ENCODE data around the gene LRRK1. TPM values are rescaled to one million over a fixed set of nuclear protein-coding genes. Genes with fewer than 3 reads are reported as not detected.

LRRK1 gene
- total RNA-seq, 1 donor from 2014 or later, result 4.2 TPM

DNA sequence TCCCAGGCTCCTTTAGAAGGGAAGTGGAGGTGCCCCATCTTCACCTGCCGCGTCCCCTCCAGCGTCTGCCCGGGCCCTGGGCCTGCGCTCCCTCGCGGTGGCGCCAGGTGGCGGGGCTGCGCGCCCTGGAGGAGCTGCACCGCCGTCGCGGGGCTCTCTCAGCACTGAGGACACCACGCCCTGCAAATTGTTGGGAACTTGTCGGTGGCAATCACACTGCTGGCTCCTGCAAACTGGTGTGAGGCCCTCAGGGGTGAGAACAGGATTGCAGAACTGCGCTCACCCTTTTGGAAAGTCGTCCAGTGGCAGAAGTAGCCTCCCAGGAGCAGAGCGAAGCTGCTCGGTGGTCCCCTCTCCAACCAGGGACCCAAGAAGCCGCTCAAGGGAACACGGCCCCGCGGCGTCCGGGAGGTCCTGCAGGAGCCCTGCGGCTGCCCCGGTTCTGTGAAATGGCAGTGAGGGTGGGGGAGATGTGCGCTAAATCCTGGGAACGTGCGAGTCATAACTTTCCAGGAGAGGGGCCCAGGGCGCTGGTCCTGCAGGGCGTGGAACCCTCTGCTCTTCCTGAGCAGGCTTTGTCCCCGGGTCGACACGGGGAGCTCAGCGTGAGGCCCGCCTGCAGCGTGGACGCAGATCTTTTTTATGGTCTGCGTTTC lies 995 bp upstream of the LRRK1 start:
- DNase-seq (ENCODE audit: low read depth) (peak; percentile 68), FAIRE-seq (no peak)
- Histone ChIP-seq H3K4me3 (ENCODE audit: low read depth, low read length) (peak overlapping the region; percentile 83), H3K27me3 (ENCODE audit: control insufficient read depth, insufficient read depth, low read length) (no peaks in the 10 kb centered on the region), H3K36me3 (ENCODE audit: control insufficient read depth, insufficient read depth, low read length) (peaks cover 2% of the 10 kb centered on the region)
- TF ChIP-seq, protein P1, sequence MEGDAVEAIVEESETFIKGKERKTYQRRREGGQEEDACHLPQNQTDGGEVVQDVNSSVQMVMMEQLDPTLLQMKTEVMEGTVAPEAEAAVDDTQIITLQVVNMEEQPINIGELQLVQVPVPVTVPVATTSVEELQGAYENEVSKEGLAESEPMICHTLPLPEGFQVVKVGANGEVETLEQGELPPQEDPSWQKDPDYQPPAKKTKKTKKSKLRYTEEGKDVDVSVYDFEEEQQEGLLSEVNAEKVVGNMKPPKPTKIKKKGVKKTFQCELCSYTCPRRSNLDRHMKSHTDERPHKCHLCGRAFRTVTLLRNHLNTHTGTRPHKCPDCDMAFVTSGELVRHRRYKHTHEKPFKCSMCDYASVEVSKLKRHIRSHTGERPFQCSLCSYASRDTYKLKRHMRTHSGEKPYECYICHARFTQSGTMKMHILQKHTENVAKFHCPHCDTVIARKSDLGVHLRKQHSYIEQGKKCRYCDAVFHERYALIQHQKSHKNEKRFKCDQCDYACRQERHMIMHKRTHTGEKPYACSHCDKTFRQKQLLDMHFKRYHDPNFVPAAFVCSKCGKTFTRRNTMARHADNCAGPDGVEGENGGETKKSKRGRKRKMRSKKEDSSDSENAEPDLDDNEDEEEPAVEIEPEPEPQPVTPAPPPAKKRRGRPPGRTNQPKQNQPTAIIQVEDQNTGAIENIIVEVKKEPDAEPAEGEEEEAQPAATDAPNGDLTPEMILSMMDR (IDR thresholded peaks at IDR 0.05; ENCODE audit: insufficient read depth, low read length, severe bottlenecking), result peak; percentile 95

DNA sequence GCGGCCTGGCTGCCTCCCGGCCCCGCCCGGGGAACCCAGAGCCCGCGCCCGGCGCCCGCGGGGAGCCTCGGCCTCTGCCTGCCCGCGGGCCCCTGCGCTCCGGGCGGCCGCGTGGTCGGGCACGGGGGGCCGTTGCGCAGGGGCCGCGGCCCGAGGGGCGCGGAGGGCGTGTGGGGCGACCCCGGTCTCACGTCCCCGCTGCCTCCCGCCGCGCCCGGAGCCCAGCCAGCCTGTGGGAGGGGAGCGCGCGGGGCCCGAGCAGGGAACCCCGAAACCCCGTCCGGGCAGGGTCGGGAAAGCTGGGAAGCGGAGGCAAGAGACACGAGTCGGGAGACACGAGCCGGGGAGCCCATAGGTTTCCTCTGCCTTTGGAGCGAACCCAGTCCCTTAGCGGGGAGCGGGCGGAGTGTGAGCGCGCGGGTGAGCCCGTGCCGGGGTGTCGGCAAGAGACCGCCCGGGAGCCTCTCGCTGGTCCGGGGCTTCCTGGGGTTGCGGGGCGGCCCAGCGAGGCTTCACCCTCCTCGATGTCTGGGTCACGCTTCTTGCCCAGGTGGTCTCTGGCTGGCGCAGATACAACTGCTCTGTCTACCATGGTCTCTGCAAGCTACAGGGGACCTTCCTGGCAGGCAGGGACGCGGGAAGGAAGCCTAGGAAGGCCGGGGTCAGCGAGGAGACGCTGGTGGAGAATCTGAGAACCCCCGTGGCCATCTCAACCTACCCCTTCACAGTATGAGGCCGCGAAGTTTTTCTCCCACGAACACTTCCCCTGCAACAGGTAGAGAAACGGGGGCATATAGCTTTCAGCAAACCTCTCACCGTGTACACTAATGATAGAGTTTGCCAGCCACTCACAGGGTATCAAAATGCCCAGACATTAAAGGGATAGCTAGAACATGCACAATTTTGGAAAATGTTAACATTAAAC lies 586 bp downstream of the LRRK1 start:
- Histone ChIP-seq H3K27me3 (ENCODE audit: control insufficient read depth, insufficient read depth, low read length) (no peaks in the 10 kb centered on the region), H3K36me3 (ENCODE audit: control insufficient read depth, insufficient read depth, low read length) (no peaks in the 10 kb centered on the region), H3K4me3 (ENCODE audit: low read depth, low read length) (peak overlapping the region; percentile 83)
- TF ChIP-seq, protein P1 (IDR thresholded peaks at IDR 0.05; ENCODE audit: insufficient read depth, low read length, severe bottlenecking), result no peak
- FAIRE-seq (no peak), DNase-seq (ENCODE audit: low read depth) (no peak)

DNA sequence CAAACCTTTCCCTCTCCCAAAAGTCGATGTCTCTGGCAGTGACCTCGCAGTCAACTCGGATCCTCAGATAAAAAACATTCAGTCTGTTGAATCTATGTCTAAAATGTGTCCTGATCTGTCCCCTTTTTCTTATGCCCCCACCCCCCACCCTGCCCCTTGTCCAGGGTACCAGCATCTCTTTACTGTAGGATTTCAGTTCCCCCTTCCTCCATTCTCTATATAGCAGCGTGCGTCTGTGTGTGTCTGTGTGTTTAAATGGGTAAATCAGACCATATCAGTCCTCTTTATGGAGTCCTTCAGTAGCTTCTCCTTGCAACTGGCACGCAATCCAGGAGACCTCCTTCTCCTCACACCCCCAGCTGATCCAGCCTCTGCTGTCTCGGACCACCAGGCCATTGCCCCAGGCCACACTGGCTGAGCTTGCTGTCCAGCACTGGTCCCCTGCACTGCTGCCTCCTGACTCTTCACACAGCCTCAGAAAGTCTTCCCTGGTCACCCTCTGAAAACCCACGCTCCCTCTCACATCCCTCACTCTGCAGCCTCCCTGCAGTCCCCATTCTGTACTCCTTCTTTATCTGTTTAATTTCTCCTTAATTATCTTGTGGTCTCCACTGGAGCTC lies 1.5 kb downstream of the LRRK1 start:
- Histone ChIP-seq H3K4me3 (ENCODE audit: low read depth, low read length) (no peak overlapping the region), H3K27me3 (ENCODE audit: control insufficient read depth, insufficient read depth, low read length) (no peaks in the 10 kb centered on the region), H3K36me3 (ENCODE audit: control insufficient read depth, insufficient read depth, low read length) (peaks cover 3% of the 10 kb centered on the region)
- TF ChIP-seq, protein P1 (IDR thresholded peaks at IDR 0.05; ENCODE audit: insufficient read depth, low read length, severe bottlenecking), result no peak
- FAIRE-seq (no peak), DNase-seq (ENCODE audit: low read depth) (no peak)

DNA sequence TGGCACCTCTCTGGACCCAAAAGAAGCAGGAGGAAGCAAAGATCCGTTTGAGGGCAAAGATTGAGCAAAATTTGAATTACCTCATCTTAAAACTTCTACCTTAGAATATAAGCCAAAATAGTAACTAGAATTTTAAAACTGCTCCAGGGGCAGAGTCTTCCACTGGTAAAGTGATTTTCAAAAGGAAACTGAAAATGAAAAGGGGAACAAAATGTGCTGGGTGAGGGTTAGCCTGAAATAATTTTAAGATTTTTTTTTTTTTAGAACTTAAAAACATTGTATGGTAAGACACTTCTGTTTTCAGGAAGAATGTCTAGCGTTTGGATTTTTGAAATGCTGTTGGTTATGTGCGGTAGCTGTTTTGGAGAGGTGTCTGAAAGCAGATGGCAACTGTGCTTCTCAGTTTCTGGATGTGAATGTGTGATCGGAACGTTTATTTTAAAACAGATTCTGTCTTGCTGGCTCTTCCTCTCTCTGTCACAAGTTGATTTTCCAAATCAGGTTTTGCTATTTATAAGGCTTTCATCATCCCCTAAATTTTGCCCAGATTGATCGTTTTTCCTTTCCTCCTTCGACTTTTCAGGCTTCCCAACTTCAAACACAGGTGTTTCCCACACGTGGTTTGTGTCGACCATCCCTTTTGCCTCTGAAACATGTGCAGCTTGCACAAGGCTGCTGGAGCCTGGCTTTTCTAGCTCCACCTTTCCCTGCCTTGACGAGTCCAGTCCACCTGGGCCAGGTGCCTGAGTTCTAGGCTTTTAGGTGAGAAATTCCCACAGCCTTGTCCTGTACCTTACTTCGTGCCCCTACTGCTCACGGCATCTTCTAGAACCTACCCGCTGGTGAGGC lies 3.3 kb downstream of the LRRK1 start:
- Histone ChIP-seq H3K36me3 (ENCODE audit: control insufficient read depth, insufficient read depth, low read length) (peaks cover 6% of the 10 kb centered on the region), H3K27me3 (ENCODE audit: control insufficient read depth, insufficient read depth, low read length) (no peaks in the 10 kb centered on the region), H3K4me3 (ENCODE audit: low read depth, low read length) (no peak overlapping the region)
- TF ChIP-seq, protein P1 (IDR thresholded peaks at IDR 0.05; ENCODE audit: insufficient read depth, low read length, severe bottlenecking), result no peak
- FAIRE-seq (no peak), DNase-seq (ENCODE audit: low read depth) (no peak)

DNA sequence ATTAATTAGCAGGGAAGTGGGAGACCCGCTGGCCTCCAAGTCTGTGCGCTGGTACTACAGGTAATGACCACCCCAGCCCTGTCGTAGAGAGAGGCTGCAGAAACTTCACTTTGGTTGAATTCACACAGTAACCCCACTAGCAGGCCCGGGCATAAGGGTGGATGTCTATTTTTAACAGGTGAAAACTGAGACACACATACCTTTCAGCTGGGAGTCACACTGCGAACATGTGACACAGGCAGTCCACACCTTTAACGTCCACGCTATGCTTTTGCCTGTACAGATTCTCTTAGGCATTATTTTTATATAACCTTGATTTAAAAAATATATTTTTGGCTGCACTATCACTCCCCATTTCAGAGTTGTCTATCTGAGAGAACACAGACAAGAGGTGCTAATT lies 3.9 kb downstream of the LRRK1 start:
- no peak for FAIRE-seq
- Histone ChIP-seq H3K36me3 (ENCODE audit: control insufficient read depth, insufficient read depth, low read length) (peaks cover 6% of the 10 kb centered on the region), H3K4me3 (ENCODE audit: low read depth, low read length) (no peak overlapping the region), H3K27me3 (ENCODE audit: control insufficient read depth, insufficient read depth, low read length) (no peaks in the 10 kb centered on the region)
- DNase-seq (ENCODE audit: low read depth), result no peak
- TF ChIP-seq, protein P1 (IDR thresholded peaks at IDR 0.05; ENCODE audit: insufficient read depth, low read length, severe bottlenecking), result no peak

Data from bronchial epithelial cell (primary cell).